Neural cell (in vitro differentiated cells): Measurements from ENCODE around the gene FILIP1. TPM values are rescaled to one million over a fixed set of nuclear protein-coding genes. Genes with fewer than 3 reads are reported as not detected.

Source experiments
- H2AFZ ChIP-seq: fragments of 200-600, 300-800 bp; sonication (generic), shearing (Covaris generic); 2 replicates; pipeline ENCODE4 v1.6.0; 2014; ENCODE audit warnings: low read depth, mild to moderate bottlenecking, antibody characterized with exemption, low read length, moderate library complexity
- H3F3A ChIP-seq: fragments of 200-600 bp; shearing (Covaris generic); 2 replicates; pipeline ENCODE4 v1.6.1; 2016; ENCODE audit warnings: mild to moderate bottlenecking, moderate library complexity, mixed read lengths, antibody characterized with exemption, low read length; ENCODE audit not compliant: insufficient read depth, poor library complexity, severe bottlenecking
- H3K27ac ChIP-seq: fragments of 200-600, 300-800 bp; sonication (generic), shearing (Covaris generic); 2 replicates; pipeline ENCODE4 v1.5.1; 2014; ENCODE audit warnings: mild to moderate bottlenecking, low read length, moderate library complexity
- H3K27me3 ChIP-seq: fragments of 300-800, 200-600 bp; sonication (generic), shearing (Covaris generic); 2 replicates; pipeline ENCODE4 v1.6.0; 2014; ENCODE audit warnings: mild to moderate bottlenecking, low read depth, low read length, moderate library complexity; ENCODE audit not compliant: insufficient read depth
- H3K36me3 ChIP-seq: fragments of 300-800, 200-600 bp; sonication (generic), shearing (Covaris generic); 2 replicates; pipeline ENCODE4 v1.5.1; 2014; ENCODE audit warnings: mild to moderate bottlenecking, antibody characterized with exemption, low read length, moderate library complexity; ENCODE audit not compliant: insufficient read depth
- H3K4me2 ChIP-seq: fragments of 300-800, 200-600 bp; sonication (generic), shearing (Covaris generic); 2 replicates; pipeline ENCODE4 v1.6.0; 2014; ENCODE audit warnings: mild to moderate bottlenecking, low read length
- H3K4me3 ChIP-seq: fragments of 300-800, 200-600 bp; sonication (generic), shearing (Covaris generic); 2 replicates; pipeline ENCODE4 v1.5.1; 2014; ENCODE audit warnings: mild to moderate bottlenecking, low read length, moderate library complexity
- H3K79me2 ChIP-seq: fragments of 200-600 bp; shearing (Covaris generic); replicated peaks from 2 replicates; pipeline ENCODE4 v1.6.0; 2014; ENCODE audit warnings: mild to moderate bottlenecking, low read length, moderate library complexity; ENCODE audit not compliant: insufficient read depth
- H3K9ac ChIP-seq: fragments of 300-800, 200-600 bp; sonication (generic), shearing (Covaris generic); 2 replicates; pipeline ENCODE4 v1.6.1; 2016; ENCODE audit warnings: mild to moderate bottlenecking, low read length, mixed read lengths
- H3K9me2 ChIP-seq: fragments of 200-600 bp; shearing (Covaris generic); 2 replicates; pipeline ENCODE4 v1.6.1; 2016; ENCODE audit warnings: mild to moderate bottlenecking, low read length, mixed read lengths; ENCODE audit not compliant: insufficient read depth
- H3K9me3 ChIP-seq: fragments of 200-600, 300-800 bp; sonication (generic), shearing (Covaris generic); 2 replicates; pipeline ENCODE4 v1.6.1; 2016; ENCODE audit warnings: mild to moderate bottlenecking, mixed run types, low read length, moderate library complexity, mixed read lengths
- H4K20me1 ChIP-seq: fragments of 200-600 bp; shearing (Covaris generic); 2 replicates; pipeline ENCODE4 v1.6.1; 2016; ENCODE audit warnings: mild to moderate bottlenecking, mixed run types; ENCODE audit not compliant: insufficient read depth
- CTCF ChIP-seq: fragments of 450-650 bp; IDR thresholded peaks from 2 replicates; pipeline ENCODE4 v1.5.1; 2014; ENCODE audit warnings: antibody characterized with exemption, mild to moderate bottlenecking, moderate library complexity; ENCODE audit not compliant: poor library complexity, severe bottlenecking
- EP300 ChIP-seq: fragments of 450-650 bp; conservative IDR thresholded peaks from 2 replicates; pipeline ENCODE4 v1.6.1; 2014; ENCODE audit warnings: antibody characterized with exemption, mild to moderate bottlenecking, moderate library complexity; ENCODE audit not compliant: poor library complexity, severe bottlenecking
- EZH2 ChIP-seq: fragments of 200-600, 300-800 bp; shearing (Covaris generic), sonication (generic); IDR thresholded peaks from 2 replicates; pipeline ENCODE4 v1.6.1; 2014; ENCODE audit warnings: antibody characterized with exemption, low read length, borderline replicate concordance, mild to moderate bottlenecking; ENCODE audit not compliant: insufficient read depth, poor library complexity, severe bottlenecking
- MXI1 ChIP-seq: fragments of 450-650 bp; conservative IDR thresholded peaks from 2 replicates; pipeline ENCODE4 v1.6.1; 2014; ENCODE audit warnings: antibody characterized with exemption, mild to moderate bottlenecking; ENCODE audit not compliant: poor library complexity, severe bottlenecking
- POLR2AphosphoS5 ChIP-seq: IDR thresholded peaks from 2 replicates; pipeline ENCODE4 v1.6.1; 2012
- RAD21 ChIP-seq: fragments of 450-650 bp; conservative IDR thresholded peaks from 2 replicates; pipeline ENCODE4 v1.6.1; 2014; ENCODE audit warnings: antibody characterized with exemption, mild to moderate bottlenecking, moderate library complexity
- REST ChIP-seq: IDR thresholded peaks from 2 replicates; pipeline ENCODE4 v1.6.1; 2012; ENCODE audit warnings: borderline replicate concordance
- SMC3 ChIP-seq: fragments of 450-650 bp; conservative IDR thresholded peaks from 2 replicates; pipeline ENCODE4 v1.6.1; 2014; ENCODE audit warnings: antibody characterized with exemption, mild to moderate bottlenecking, moderate library complexity; ENCODE audit not compliant: poor library complexity
- TAF1 ChIP-seq: IDR thresholded peaks from 2 replicates; pipeline ENCODE4 v1.6.1; 2012; ENCODE audit warnings: low read depth
- polyA plus RNA-seq: library from polyadenylated mRNA; depleted of rRNA; stranded (reverse); fragments of >200 nt; gene quantifications from 2 replicates; pipeline ENCODE4 v1.2.3, GENCODE V29; 2014

The FILIP1 gene
- polyA plus RNA-seq, 1 donor from 2014 or later = 1.4 TPM

GRCh38 chr6:75292555-75292954 is 201.0 kb downstream of the FILIP1 start:
- H2AFZ ChIP-seq = no peak overlapping the region
- H3K79me2 ChIP-seq = peaks cover 5% of the 10 kb centered on the region
- no peaks in the 10 kb centered on the region for H3K9me3 ChIP-seq
- no peaks in the 10 kb centered on the region for H3K9me2 ChIP-seq
- no peaks in the 10 kb centered on the region for H3K27me3 ChIP-seq
- no peak overlapping the region for H3K27ac ChIP-seq
- H3K36me3 ChIP-seq = no peaks in the 10 kb centered on the region
- peaks cover 6% of the 10 kb centered on the region for H3F3A ChIP-seq
- no peak overlapping the region for H3K4me3 ChIP-seq
- H4K20me1 ChIP-seq = no peaks in the 10 kb centered on the region
- no peak overlapping the region for H3K9ac ChIP-seq
- TF ChIP-seq EP300 (no peak), POLR2AphosphoS5 (no peak), EZH2 (no peak)
- no peak overlapping the region for H3K4me2 ChIP-seq

DNA sequence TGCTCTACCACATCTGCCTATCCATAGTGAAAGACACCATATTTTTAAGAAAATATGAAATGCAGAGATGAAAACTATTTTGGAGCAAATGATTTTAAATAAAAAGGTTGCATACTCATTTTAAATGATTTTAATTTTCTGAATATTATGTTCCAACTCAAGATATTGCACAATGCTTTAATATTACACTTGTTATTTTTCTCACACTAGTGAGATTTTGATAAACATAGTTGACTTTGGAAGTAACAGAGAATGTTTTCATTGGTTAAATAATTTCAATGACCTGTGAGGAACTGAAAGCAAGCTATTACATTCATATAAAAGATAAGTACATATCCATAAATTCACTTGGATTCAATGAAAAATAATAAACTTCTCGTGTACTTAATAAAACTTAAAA is 201.9 kb downstream of the FILIP1 start:
- TF ChIP-seq REST (no peak), CTCF (no peak), EZH2 (no peak), POLR2AphosphoS5 (no peak), SMC3 (no peak), EP300 (no peak), MXI1 (no peak), RAD21 (no peak), TAF1 (no peak)
- Histone ChIP-seq H3K9me3 (no peaks in the 10 kb centered on the region), H3K27ac (peak overlapping the region; percentile 96)

DNA sequence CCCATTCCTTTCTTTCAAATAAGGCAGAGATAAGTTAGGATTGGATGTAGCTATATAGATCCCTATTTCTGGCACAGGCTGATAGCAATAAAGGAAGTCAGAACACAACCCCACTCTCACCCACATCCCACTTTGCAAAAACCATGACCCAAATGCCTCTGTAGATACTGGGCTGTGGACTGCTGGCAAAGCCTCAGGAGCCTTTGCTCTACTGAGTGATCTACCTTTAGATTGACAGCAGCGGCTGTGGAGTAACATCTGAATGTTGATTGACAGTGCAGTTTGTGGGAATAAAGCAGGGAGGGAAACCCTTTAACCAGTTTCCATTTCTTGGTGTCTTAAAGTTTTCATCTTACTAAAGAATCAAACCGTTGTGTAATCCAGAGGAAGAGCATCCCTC is 202.3 kb downstream of the FILIP1 start:
- Histone ChIP-seq H2AFZ (peak overlapping the region; percentile 62), H3K9ac (peak overlapping the region; percentile 69), H3K4me3 (peak overlapping the region; percentile 53), H3K27ac (peak overlapping the region; percentile 96), H3K9me3 (no peaks in the 10 kb centered on the region), H3K4me2 (peak overlapping the region; percentile 63), H3K27me3 (no peaks in the 10 kb centered on the region), H3K36me3 (no peaks in the 10 kb centered on the region), H3K9me2 (no peaks in the 10 kb centered on the region), H3F3A (peaks cover 6% of the 10 kb centered on the region), H3K79me2 (peaks cover 6% of the 10 kb centered on the region), H4K20me1 (no peaks in the 10 kb centered on the region)
- no peak for TF ChIP-seq MXI1
- peak; percentile 42 for TF ChIP-seq EP300
- peak; percentile 47 for TF ChIP-seq POLR2AphosphoS5

More for the DNA sequence above, 201.9 kb downstream of the FILIP1 start:
- Histone ChIP-seq H2AFZ (no peak overlapping the region), H3K9me2 (no peaks in the 10 kb centered on the region), H4K20me1 (no peaks in the 10 kb centered on the region), H3K9ac (no peak overlapping the region), H3K4me3 (peak overlapping the region; percentile 53), H3K27me3 (no peaks in the 10 kb centered on the region), H3F3A (peaks cover 6% of the 10 kb centered on the region), H3K36me3 (no peaks in the 10 kb centered on the region), H3K4me2 (peak overlapping the region; percentile 63), H3K79me2 (peaks cover 5% of the 10 kb centered on the region)
